ENCODE data around the gene TLCD1.

TLCD1 gene, protein sequence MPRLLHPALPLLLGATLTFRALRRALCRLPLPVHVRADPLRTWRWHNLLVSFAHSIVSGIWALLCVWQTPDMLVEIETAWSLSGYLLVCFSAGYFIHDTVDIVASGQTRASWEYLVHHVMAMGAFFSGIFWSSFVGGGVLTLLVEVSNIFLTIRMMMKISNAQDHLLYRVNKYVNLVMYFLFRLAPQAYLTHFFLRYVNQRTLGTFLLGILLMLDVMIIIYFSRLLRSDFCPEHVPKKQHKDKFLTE

DNA sequence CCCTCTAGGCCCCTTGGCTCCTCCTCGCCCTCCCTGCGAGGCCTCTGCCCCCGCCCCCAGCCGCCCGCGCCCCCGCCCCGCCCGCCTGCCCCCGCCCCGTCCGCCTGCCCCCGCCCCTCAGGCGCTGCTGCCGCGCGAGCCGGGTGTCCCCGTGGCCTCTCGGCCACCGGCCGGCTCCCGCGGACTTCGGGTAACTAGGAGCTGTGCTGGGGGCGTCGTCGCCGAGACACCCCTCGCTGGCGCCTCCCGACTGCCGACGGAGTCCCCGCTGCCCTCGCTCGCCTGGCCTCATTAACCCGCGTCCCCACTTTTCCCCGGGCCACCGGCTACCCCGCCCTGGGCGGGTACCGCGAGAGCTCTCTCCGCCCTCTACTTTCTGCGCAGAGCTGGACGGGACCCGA, at the start of gene TLCD1:
Gene TLCD1 (minus strand): TSS at position 8 of the 401 bp plus-strand sequence. CDS start 136 bp downstream, outside the sequence.
- DNase-seq = peak; percentile 80

DNA sequence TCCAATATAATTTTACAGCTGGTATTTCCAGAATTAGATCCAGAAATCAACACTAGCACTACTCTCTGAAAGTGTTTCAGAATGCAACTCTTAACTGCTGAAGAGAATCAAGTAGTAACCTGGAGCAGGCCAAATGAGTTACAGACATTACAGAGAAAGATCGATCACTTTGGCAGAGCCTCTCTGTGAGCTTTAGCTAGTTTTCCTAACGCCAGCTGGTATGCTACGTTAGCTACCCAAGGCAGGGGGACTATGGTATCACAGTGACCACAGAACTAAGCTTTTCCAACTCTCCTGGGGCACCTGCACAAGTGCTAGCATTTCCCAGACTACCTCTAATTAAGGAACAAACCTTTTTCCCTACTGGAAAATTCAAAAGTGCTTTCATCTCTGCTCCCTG, 48.2 kb upstream of the TLCD1 start:
- DNase-seq = no peak

DNA sequence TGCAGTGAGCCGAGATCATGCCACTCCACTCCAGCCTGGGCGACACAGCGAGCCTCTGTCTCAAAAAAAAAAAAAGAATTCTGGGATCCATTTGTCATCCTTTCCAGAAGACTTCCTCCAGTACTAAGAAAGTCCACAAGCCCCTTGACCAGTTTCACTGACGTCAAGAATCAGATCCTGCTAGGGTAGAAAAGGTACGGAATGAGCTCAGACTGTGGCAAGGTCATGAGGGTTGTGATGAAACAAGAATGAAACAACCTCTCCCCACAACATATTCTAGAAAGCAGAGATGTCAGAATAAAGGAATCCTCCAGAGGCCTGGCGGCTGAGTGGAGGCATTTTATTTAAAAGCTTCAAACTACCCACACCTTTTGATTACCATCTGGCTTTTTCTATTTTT, 47.7 kb upstream of the TLCD1 start:
- no peak for DNase-seq

DNA sequence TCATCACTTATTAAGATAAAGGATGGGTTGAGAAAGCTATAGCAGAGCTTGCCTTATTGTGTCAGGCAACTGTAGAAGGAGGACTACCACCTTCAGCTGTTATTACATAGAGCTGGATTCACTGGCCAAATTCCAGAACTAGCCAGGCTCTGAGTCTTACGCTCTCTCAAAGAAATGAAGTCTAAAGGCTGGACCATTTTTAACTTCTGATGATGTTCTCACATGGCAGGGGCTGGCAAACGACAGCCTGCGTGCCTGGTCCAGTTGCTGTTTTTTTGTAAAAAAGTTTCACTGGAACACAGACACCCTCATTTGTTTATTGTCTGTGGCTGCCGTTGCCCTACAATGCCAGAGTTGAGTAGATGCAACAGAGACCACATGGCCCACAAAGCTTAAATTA, 39.0 kb upstream of the TLCD1 start:
- no peak for DNase-seq

GRCh38 chr17:28763804-28764266, 37.8 kb upstream of the TLCD1 start:
- DNase-seq = peak; percentile 57

GRCh38 chr17:28763137-28763799, 37.2 kb upstream of the TLCD1 start:
- DNase-seq = no peak

DNA sequence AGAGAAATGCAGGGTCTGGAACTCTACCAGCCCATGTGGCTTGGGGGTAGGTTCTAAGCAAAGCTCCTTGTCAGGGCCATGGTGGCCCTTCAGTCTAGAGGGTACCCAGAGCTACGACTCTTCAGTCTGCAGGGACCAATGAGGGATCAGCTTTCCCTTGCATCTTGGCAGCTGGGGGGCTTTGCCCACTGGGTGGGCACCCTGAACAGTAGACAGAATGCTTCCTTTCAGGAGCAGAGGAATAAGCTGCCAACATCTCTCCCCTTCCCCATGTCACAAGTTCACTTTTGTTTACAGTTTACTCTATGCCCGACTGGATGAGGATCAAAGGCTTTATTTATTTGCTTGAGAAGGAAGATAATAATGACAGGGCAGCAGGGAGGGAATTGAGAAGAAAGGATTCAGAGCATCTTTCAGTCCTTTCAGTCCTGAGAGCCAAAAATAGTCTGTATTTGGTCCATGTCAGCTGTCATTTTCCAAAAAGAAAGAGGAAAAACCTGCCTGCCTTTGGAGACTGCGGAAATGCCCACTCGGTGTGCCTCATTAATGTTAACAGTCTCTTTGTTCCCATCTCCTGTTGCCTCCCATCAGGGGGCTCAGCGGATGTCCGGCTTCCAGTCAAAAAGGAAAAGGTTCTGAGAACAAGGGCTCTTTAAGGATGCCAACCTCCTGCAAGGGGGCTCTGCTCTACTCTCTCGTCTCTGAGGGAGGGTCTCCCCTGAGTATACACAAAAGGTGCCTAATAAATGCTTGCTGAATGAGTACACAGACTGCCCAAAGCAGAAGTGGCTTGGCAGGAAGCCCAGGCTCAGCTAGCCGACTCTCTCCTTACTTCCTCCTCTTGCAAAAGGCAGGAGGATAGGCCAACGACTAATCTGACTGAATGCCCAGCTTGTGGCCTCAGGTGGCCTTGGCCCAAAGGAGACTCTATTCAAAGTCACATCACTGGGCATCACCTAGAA, 34.8 kb upstream of the TLCD1 start:
- peak; percentile 35 for DNase-seq

- DNase-seq = no peak
Measured at GRCh38 chr17:28759256-28759865, 33.3 kb upstream of the TLCD1 start.

DNA sequence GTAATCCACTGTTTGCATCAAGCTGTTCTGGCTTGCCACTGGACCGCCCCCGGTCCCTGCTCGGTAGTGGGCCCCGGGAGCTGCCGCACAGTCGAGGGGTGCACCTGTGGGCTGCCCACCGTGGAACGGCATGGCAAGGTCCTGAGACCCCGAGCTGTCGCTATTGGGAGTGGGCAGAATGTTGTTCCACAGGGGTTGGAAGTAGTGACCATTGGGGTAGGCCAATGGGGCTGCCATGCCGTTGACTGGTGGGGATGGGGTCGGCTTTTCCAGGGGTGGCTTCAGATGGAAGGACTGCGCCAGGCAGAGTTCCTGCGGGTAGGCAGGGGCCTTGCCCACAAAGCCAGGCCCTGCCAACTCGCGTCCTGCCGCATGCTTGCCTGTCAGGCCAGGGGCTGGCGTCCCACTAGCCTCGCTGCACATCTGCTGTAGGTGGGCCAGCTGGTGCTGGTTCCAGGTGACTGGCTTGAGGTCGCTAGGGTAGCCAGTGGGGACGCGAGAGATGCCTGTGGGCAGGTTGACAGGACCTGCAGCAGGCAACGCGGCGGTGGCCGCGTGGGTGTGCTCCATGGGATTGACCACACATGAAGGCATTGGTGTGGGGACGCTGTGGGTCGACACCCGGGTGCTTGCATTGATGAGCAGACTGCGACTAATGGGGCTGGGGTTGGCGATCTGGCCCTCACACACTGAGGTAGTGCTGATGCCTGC, 32.5 kb upstream of the TLCD1 start:
- DNase-seq = no peak

DNA sequence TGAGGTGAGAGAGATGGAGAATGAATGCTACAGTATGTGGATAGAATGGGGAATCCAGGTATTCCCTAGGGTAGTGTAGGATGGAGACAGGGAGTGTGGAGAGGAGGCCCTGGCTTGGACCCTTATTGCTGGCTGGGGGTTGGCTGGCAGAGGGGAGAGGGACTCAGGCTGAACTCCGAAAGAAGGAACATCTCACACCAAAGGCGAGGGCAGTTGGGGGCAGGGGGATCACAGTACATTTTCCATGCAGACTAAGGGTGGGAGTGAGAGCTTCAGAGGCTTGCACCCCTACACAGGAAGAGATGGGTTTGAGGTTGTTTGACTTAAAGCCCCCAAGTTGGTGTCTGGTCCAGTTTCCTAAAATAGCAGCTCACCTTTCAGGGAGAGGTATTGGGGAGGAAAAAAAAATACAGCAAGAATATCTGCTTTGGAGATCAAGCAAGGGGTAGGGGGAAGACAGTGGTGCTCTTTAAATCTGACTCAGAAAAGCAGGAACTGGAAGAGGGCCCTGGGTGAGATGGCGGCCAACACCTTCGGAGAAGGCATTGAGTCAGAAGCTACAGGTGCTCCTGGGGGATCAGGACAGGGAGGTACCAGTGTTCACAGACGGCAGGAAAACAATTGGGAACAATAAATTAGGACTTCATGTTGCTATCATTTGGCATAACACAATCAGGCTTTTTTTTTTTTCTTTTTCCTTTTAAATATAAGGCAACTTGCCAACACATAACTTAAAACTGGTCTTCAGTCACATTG, 30.2 kb upstream of the TLCD1 start:
- DNase-seq = no peak

GRCh38 chr17:28755486-28755885, 29.5 kb upstream of the TLCD1 start:
- DNase-seq = no peak

DNA sequence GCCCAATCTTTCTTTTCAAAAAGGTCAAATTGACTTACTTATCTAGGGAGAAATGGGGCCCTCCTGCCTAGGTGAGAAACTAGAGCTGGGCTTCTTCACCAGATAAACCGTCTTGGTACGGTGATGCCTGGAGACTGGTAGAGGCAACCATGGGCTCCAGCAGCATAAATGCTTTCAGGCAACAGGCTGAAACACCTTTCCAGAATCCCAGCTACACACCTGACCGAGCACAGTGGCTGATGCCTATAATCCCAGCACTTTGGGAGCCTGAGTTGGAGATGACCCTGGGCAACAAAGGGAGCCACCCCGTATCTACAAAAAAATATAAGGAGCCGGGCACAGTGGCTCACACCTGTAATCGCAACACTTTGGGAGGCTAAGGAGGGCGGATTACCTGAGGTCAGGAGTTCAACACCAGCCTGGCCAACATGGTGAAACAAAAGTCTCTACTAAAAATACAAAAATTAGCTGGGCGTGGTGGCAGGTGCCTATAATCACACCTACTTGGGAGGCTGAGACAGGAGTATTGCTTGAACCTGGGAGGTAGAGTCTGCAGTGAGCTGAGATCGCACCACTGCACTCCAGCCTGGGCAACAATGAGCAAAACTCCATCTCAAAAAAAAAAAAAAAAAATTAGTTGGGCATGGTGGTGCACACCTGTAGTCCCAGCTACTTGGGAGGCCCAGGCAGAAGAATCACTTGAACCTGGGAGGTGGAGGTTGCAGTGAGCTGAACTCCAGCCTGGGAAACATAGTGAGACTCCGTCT, 25.8 kb upstream of the TLCD1 start:
- no peak for DNase-seq

DNA sequence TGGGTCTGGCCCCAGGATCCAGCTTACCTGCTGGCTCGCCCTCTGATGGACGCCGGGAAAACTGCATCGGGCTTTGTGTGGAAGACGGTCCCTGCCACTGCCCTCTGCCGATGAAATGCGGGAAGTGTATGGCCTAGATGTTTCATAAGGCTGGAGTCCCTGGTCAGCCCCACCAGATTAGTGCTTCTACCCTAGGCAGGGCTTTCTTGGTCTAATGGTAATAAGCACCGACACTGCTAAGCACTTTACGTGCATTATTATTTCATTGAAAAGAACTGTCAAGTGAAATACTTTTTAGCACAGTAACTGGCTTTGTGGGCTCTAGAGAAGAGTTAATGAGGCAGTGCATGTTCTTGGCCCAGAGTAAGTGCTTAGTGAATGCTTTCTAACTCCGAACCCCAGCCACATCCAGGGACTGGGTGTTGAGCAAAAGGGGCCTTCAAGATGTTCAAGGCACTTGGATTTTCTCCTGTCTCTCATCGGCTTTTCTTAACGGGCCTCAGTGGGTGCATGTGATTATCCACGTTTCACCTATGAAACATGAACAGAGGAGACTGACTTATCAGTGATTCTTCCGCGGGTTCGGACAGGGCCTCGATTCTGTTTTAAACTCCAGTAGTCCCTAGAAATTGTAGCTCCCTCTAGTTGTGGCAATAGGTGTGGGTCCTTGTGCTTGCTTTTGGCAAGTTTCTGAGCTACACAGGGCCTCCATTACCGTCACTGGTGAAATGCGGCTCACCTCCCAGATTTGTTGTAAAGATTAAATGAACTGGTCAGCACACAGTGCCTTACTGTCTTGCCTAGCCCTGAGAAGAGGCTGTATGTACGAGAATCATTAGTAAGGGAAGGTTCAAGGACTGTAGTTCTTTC, 24.4 kb upstream of the TLCD1 start:
- peak; percentile 84 for DNase-seq

GRCh38 chr17:28749516-28750177, 23.6 kb upstream of the TLCD1 start:
- no peak for DNase-seq

DNA sequence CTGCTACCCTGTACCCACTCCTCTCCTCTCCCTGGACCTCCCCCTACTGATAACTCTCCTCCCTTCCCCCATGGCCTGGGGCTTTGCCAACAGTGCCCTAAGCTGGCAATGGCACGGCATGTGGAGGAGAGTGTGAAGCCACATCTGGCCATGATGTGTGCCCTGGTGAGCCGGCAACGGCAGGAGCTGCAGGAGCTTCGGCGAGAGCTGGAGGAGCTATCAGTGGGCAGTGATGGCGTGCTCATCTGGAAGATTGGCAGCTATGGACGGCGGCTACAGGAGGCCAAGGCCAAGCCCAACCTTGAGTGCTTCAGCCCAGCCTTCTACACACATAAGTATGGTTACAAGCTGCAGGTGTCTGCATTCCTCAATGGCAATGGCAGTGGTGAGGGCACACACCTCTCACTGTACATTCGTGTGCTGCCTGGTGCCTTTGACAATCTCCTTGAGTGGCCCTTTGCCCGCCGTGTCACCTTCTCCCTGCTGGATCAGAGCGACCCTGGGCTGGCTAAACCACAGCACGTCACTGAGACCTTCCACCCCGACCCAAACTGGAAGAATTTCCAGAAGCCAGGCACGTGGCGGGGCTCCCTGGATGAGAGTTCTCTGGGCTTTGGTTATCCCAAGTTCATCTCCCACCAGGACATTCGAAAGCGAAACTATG, 23.0 kb upstream of the TLCD1 start:
- DNase-seq = no peak

DNA sequence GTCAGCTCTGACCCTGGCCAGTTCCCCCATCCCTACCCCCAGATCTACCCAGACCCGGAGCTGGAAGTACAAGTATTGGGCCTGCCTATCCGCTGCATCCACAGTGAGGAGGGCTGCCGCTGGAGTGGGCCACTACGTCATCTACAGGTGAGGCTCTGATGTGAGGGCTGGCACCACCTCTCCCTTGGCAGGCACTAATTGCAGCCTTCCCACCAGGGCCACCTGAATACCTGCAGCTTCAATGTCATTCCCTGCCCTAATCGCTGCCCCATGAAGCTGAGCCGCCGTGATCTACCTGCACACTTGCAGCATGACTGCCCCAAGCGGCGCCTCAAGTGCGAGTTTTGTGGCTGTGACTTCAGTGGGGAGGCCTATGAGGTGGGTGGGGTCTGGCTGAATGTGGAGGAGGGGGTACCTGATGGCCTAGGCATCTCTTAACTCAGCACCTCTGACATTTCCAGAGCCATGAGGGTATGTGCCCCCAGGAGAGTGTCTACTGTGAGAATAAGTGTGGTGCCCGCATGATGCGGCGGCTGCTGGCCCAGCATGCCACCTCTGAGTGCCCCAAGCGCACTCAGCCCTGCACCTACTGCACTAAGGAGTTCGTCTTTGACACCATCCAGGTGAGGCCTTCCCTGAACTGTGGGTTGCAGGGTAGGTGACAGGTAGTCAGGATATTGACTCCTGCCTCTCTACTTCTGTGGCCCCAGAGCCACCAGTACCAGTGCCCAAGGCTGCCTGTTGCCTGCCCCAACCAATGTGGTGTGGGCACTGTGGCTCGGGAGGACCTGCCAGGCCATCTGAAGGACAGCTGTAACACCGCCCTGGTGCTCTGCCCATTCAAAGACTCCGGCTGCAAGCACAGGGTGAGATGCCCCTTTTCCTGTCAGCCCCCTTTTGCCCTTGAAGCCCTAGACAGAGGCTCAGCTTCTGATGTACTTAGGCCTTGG, 22.0 kb upstream of the TLCD1 start:
- no peak for DNase-seq

GRCh38 chr17:28747051-28747691, 21.1 kb upstream of the TLCD1 start:
- no peak for DNase-seq

Data from T1000 (cell line).